Loucy (cell line): ENCODE measurements around the gene LMBR1.

Experiments
- EZH2phosphoT487 ChIP-seq: fragments of 200-600 bp; IDR thresholded peaks from 2 replicates; pipeline ENCODE4 v1.6.1; 2018; ENCODE audit warnings: antibody characterized with exemption, mild to moderate bottlenecking, moderate library complexity, borderline replicate concordance
- TF ChIP-seq, protein P1 (sequence below): fragments of 200-600 bp; sonication (generic); conservative IDR thresholded peaks from 2 replicates; pipeline ENCODE4 v1.5.1; 2014; ENCODE audit warnings: mild to moderate bottlenecking, antibody characterized with exemption, low read length

DNA sequence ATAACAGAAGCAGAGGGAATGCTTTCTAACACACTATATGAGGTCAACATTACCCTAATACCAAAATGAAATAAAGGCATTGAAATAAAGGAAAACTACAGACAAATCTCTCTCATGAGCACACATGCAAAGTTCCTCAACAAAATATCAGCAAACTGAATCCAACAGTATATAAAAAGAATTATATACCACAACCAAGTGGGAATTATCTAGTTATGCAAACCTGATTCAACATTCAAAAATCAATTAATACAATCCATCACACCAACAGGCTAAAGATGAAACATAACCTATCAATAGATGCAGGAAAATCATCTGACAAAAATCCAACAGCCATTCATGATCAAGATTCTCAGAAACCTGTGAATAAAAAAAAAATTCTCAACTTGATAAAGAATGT lies 34.5 kb downstream of the LMBR1 start:
- TF ChIP-seq, protein P1, sequence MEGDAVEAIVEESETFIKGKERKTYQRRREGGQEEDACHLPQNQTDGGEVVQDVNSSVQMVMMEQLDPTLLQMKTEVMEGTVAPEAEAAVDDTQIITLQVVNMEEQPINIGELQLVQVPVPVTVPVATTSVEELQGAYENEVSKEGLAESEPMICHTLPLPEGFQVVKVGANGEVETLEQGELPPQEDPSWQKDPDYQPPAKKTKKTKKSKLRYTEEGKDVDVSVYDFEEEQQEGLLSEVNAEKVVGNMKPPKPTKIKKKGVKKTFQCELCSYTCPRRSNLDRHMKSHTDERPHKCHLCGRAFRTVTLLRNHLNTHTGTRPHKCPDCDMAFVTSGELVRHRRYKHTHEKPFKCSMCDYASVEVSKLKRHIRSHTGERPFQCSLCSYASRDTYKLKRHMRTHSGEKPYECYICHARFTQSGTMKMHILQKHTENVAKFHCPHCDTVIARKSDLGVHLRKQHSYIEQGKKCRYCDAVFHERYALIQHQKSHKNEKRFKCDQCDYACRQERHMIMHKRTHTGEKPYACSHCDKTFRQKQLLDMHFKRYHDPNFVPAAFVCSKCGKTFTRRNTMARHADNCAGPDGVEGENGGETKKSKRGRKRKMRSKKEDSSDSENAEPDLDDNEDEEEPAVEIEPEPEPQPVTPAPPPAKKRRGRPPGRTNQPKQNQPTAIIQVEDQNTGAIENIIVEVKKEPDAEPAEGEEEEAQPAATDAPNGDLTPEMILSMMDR = no peak
- TF ChIP-seq EZH2phosphoT487 = no peak
